ENCODE measurements around the gene STAP1. TPM values are rescaled to one million over a fixed set of nuclear protein-coding genes. Genes with fewer than 3 reads are reported as not detected.

Gene STAP1
- total RNA-seq, 4 donors from 2014 or later, result 0.42 to 0.44 TPM; not detected in 2

GRCh38 chr4:67573193-67573592 lies 14.7 kb downstream of the STAP1 start:
- no peaks in the 10 kb centered on the region for H3K27me3 ChIP-seq
- no peaks in the 10 kb centered on the region for H3K4me1 ChIP-seq
- no peak overlapping the region for H3K27ac ChIP-seq
- no peak overlapping the region for H3K4me3 ChIP-seq
- no peaks in the 10 kb centered on the region for H3K9me3 ChIP-seq
- H3K36me3 ChIP-seq, result no peaks in the 10 kb centered on the region
- TF ChIP-seq, protein P1, sequence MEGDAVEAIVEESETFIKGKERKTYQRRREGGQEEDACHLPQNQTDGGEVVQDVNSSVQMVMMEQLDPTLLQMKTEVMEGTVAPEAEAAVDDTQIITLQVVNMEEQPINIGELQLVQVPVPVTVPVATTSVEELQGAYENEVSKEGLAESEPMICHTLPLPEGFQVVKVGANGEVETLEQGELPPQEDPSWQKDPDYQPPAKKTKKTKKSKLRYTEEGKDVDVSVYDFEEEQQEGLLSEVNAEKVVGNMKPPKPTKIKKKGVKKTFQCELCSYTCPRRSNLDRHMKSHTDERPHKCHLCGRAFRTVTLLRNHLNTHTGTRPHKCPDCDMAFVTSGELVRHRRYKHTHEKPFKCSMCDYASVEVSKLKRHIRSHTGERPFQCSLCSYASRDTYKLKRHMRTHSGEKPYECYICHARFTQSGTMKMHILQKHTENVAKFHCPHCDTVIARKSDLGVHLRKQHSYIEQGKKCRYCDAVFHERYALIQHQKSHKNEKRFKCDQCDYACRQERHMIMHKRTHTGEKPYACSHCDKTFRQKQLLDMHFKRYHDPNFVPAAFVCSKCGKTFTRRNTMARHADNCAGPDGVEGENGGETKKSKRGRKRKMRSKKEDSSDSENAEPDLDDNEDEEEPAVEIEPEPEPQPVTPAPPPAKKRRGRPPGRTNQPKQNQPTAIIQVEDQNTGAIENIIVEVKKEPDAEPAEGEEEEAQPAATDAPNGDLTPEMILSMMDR (IDR thresholded peaks at IDR 0.05), result no peak
- TF ChIP-seq EP300 (IDR thresholded peaks at IDR 0.05) (no peak), POLR2A (IDR thresholded peaks at IDR 0.05) (no peak)
- no peak for DNase-seq (ENCODE audit: low spot score in 2 of 2)

DNA sequence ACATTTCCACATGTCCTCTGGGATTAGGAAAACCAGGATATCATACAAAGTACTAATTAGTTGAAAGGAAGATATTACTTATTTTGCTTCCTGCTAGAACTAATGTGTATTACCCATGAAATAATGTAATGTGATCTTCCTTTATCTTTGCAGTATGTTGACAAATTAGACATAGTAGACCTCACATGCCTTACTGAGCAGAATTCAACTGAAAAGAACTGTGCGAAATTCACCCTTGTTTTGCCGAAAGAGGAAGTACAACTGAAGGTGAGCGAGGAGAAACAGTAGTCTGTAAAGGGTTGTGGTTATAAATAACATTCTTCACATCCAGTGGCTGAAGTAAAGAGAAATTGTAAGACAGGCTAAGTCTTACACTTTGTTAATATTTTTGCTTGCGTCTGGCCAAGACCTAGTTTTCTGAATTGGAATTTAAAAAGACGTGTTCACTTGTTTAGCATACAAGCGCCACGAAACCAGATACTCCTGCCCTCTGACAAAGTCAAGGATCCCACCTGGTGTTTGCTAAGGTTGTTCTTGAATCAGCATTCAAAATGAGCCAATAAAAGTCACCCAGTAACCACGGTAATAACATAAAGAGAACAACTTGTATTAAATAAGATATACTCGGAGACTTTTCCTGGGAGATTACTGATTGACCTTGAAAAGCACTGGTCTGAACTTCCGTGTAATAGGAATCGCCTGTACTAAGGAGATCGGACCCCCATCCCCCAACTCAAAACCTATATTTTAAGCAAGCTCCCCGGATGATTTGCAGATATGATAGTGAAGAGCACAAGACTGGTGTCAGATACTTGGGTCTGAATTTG lies 16.9 kb downstream of the STAP1 start:
- Histone ChIP-seq H3K27me3 (no peaks in the 10 kb centered on the region), H3K27ac (peak overlapping the region in 1 of 4 donors; percentile 7), H3K4me3 (no peak overlapping the region), H3K4me1 (no peaks in the 10 kb centered on the region), H3K9me3 (no peaks in the 10 kb centered on the region), H3K36me3 (no peaks in the 10 kb centered on the region)
- TF ChIP-seq EP300 (IDR thresholded peaks at IDR 0.05) (no peak), POLR2A (IDR thresholded peaks at IDR 0.05) (no peak)
- TF ChIP-seq, protein P1 (IDR thresholded peaks at IDR 0.05), result no peak
- WGBS, 2 donors, result 77 to 79% methylated on average over 13 of the region's 13 CpGs
- no peak for DNase-seq (ENCODE audit: low spot score in 2 of 2)

DNA sequence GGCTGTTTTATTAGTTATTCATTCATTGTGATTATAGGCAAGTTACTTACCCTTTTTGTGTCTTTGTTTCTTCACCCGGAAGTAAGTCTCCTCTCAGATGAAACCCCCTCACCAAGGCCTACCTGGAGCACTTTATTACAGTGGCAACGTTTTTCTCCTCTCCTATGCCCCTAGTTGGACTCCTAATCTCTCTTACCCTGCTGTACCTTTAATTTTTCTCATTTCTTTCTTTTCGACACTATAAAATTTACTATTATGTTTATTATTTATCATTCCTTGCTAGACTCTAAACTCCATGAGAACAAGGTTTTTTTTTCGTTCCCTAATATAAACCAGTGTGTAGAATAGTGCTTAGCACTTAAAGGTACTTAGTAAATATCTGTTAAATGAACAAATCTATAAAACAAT lies 17.5 kb downstream of the STAP1 start:
- Histone ChIP-seq H3K4me1 (no peaks in the 10 kb centered on the region), H3K27ac (peak overlapping the region in 1 of 4 donors; percentile 7), H3K36me3 (no peaks in the 10 kb centered on the region), H3K4me3 (no peak overlapping the region), H3K27me3 (no peaks in the 10 kb centered on the region), H3K9me3 (no peaks in the 10 kb centered on the region)
- no peak for DNase-seq (ENCODE audit: low spot score in 2 of 2)
- TF ChIP-seq, protein P1 (IDR thresholded peaks at IDR 0.05), result no peak
- TF ChIP-seq POLR2A (IDR thresholded peaks at IDR 0.05), result no peak
- TF ChIP-seq EP300 (IDR thresholded peaks at IDR 0.05), result no peak
- WGBS, 2 donors, result 86 to 88% methylated on average over 4 of the region's 4 CpGs

DNA sequence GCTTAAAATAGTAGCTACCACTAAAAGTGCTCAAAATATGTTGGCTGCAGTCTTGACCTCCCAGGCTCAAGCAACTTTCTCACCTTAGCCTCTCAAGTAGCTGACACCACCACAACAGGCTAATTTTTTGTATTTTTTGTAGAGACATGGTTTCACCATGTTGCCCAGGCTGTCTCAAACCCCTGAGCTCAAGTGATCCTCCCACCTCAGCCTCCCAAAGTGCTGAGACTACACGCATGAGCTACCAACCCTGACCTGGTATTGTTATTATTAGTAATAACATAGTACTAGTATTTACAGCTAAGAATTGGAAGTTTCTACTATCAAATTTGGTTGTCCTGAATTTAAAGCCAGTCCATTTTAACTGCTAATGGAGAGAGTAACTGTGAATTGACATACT lies 18.0 kb downstream of the STAP1 start:
- no peaks in the 10 kb centered on the region for H3K36me3 ChIP-seq
- H3K27ac ChIP-seq, result no peak overlapping the region
- no peak overlapping the region for H3K4me3 ChIP-seq
- TF ChIP-seq, protein P1 (IDR thresholded peaks at IDR 0.05), result no peak
- TF ChIP-seq POLR2A (IDR thresholded peaks at IDR 0.05), result no peak
- no peak for TF ChIP-seq EP300 (IDR thresholded peaks at IDR 0.05)
- no peaks in the 10 kb centered on the region for H3K4me1 ChIP-seq
- DNase-seq (ENCODE audit: low spot score in 2 of 2), result no peak
- 95 to 100% methylated on average over 1 of the region's 1 CpG for WGBS, 2 donors
- H3K27me3 ChIP-seq, result no peaks in the 10 kb centered on the region
- no peaks in the 10 kb centered on the region for H3K9me3 ChIP-seq

DNA sequence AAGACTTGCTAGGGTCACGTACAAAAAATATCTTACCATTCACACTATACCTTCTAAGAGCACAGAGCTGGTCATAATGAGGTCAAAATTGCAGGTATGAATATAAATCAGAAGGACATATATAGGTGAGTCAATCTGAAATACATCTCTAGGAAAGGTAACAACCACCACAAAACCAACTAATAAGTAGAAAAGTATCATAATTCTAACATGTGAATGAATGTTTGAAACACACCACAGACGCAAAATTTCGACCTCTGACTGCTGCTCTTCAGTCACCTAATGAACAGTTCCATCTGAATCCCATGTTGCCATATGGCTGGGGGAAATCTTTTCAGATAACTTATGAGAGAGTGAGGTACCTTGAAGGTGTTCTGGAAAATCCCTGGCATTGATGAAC lies 22.1 kb downstream of the STAP1 start:
- Histone ChIP-seq H3K27me3 (no peaks in the 10 kb centered on the region), H3K4me1 (no peaks in the 10 kb centered on the region), H3K9me3 (no peaks in the 10 kb centered on the region), H3K4me3 (no peak overlapping the region), H3K36me3 (no peaks in the 10 kb centered on the region), H3K27ac (no peak overlapping the region)
- TF ChIP-seq, protein P1 (IDR thresholded peaks at IDR 0.05), result no peak
- TF ChIP-seq POLR2A (IDR thresholded peaks at IDR 0.05), result no peak
- no peak for TF ChIP-seq EP300 (IDR thresholded peaks at IDR 0.05)
- DNase-seq (ENCODE audit: low spot score in 2 of 2), result no peak
- 88 to 95% methylated on average over 3 of the region's 3 CpGs for WGBS, 2 donors
